GM18868 (cell line): ENCODE results near the gene ESF1.
A peak's percentile ranks its signal among the peaks of the same experiment; 100 is the strongest.
"Not testable (repeated sequence)": the region's sequence is repeated elsewhere in the genome, so short reads cannot be mapped to it uniquely, and the experiment has no call there.

ENCODE experiments used
- ATAC-seq: cut with Tn5 transposase; IDR thresholded peaks from one replicate; pipeline ENCODE4 v1.9.1; 2021; ENCODE audit warnings: mild to moderate bottlenecking, moderate library complexity; ENCODE audit not compliant: unreplicated experiment

ESF1 gene

GRCh38 chr20:13739731-13740649, 44.7 kb downstream of the ESF1 start:
- no peak for ATAC-seq

- not testable (repeated sequence) for ATAC-seq
Observed at GRCh38 chr20:13738187-13738586, 46.5 kb downstream of the ESF1 start.

- no peak for ATAC-seq
Observed at GRCh38 chr20:13736436-13737191, 48.1 kb downstream of the ESF1 start.

GRCh38 chr20:13735826-13736225, 48.9 kb downstream of the ESF1 start:
- no peak for ATAC-seq

GRCh38 chr20:13723011-13723410, 61.7 kb downstream of the ESF1 start:
- no peak for ATAC-seq

GRCh38 chr20:13718171-13718570, 66.5 kb downstream of the ESF1 start:
- peak; percentile 53 for ATAC-seq

GRCh38 chr20:13717631-13718044, 67.1 kb downstream of the ESF1 start:
- ATAC-seq = peak; percentile 93

- no peak for ATAC-seq
Observed at GRCh38 chr20:13715171-13715570, 69.5 kb downstream of the ESF1 start.

DNA sequence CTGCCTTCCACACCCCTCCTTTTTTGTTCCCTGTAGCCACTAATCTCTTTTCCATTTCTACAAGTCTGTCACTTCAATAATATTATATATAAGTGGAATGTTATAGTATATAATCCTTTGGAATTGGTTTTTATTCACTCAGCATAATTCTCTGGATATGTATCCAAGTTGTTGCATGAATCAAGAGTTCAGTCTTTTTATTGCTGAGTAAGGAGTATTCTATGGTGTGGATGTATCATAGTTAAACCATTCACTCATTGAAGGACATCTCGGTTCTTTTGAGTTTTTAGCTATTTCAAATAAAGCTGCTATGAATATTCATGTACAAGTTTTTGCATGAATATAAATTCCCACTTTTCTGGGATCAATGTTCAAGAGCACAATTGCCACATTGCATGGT, 76.5 kb downstream of the ESF1 start:
- ATAC-seq = no peak

- no peak for ATAC-seq
Observed at GRCh38 chr20:13703265-13703664, 81.5 kb downstream of the ESF1 start.

GRCh38 chr20:13701486-13701885, 83.2 kb downstream of the ESF1 start:
- ATAC-seq = no peak

- no peak for ATAC-seq
Observed at GRCh38 chr20:13700761-13701160, 84.0 kb downstream of the ESF1 start.

GRCh38 chr20:13694420-13695150, 90.1 kb downstream of the ESF1 start:
- ATAC-seq = no peak

DNA sequence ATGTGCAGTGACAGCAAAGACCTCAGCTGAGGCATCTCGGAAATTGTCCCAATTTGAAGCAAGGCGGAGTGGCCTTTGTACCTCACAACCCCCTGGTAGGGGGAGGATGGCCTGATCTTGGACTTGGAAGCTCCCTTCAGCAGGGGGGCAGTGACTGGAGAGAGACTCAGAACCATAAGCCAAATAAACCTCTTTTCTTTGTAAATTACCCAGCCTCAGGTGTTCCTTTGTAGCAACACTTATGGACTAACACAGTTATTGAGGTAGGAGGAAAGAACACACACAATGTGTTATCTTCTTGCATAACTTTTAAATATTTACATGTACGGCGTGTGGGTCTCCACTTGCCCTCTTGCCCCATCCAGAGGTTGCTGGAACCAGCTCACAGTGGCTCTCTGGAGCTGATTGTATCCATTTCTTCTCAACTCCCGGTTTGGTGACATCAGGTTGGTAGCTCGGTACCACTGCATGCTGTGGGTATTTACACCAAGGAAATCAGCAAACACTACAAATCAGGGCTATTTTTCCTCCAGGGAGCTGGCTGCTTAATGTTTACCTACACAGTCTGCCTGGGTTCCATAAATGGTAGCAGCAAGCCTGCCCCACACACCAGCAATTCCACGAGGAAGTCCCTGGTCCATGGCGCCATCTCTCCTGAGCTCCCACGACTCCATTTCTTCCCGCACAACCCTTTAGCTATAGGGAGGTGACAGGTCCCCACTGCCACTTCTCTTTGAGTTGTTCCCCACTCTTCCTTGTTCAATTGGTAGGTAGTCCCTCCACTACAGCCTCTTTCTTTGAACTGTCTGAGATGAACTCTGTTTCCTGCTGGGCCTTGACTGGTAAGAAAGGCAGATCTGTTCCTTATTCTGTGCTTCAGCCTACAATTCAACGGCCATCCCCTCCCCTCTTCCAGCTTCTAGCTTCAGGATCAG, 91.7 kb downstream of the ESF1 start:
- ATAC-seq = no peak

DNA sequence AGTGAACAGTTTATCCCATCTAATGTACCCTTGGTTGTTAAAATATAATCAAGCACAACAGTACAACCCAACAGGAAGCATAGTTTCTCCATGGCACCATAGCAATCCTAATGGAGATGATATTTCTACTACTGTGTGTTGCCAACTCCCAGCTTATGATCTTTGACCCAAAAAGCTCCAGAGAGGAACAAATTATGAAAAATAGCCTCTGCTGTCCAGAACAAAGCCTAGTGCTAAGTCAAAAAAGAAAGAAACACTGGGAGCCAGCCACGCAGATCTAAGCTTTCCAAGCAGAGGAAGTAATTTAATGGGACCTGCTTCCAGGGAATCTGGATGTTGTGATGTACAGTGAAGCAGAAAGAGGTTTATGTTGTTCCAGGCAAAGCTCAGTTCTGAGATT, 93.8 kb downstream of the ESF1 start:
- no peak for ATAC-seq

DNA sequence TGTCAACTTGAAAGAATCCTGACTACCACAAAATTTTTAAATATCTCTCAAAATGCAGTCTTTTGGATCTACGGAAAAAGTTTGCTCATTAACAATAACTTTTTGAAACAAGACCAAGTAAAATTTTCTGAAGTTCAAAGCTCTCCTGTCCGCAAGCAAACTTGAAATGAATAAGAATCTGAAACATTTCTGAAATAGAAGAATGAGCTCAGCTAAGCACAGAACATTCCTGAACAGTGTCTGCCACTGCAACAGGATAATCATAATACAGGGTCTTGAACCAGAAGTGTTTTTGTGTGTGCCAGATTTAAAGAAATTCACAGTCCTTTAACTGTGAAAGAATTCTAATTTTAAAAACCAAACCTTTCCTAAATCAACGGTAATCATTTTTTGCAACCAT, 96.9 kb downstream of the ESF1 start:
- no peak for ATAC-seq

GRCh38 chr20:13685623-13686022, 99.1 kb downstream of the ESF1 start:
- no peak for ATAC-seq

DNA sequence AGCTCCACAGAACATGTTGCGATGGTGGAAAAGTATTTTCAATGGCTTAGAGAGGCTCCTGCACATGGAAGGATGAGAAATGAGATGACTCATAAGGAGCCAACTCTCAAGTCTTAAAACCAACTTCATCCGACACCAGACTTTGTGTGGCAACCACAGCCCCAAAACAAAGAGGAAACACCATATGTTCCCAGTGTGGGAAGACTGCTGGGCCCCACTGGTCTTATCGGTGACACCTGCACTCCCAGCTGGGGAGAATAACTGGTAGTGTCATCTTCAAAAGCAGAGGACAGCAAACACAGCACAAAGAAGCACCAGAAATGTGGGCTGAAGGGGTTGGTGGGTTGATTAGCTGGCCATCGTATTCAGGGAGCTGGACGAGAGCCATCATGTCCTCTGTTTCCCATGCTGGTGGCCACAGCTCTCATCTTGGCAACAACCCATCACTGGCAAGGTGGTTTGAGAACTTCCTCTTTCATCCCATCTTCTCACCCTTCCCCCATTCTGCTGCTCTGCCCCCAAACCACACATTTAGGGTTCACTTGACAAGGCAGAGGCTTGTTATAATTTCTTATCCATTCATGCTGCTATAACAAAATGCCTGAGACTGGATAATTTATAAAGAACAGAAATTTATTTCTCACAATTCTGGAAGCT, 100.0 kb downstream of the ESF1 start:
- ATAC-seq = peak; percentile 79

DNA sequence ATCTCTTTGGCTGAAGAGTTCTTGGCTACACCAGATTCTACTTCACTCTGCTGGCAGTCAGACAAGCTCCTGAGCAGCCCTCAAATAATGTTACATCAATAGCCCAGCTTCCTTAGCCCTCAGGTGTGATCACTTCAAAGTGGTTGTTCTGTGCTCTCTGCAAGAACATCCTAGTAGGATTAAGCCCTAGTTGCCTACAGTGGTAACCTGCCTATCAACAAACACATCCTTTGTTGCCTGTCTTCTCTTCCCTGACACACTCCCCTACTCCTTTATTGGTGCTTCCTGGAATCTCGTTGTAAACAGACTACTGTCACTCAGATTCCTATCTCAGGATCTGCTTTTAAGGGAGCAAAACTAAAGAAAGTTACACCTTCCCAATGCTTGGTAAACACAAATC, 100.9 kb downstream of the ESF1 start:
- no peak for ATAC-seq
